Small intestine (tissue), 7 donors: ENCODE results near the gene RAB2B. TPM values are rescaled to one million over a fixed set of nuclear protein-coding genes. Genes with fewer than 3 reads are reported as not detected.
"Not testable (repeated sequence)": the region's sequence is repeated elsewhere in the genome, so short reads cannot be mapped to it uniquely, and the experiment has no call there.

Experiments used
- DNase-seq, 2 donors: peaks; one replicate each; pipeline versions ENCODE4 v3.0.0 to v3.0.0-alpha.2; 2013
- FAIRE-seq: peaks from 2 replicates; lab custom pipeline; 2012; peaks lifted over from hg19 to GRCh38; lab: Jason Lieb, UNC
- H3K27ac ChIP-seq, 3 donors: one replicate each; pipeline ENCODE4 v1.5.1; 2013; ENCODE audit warnings: low read length in 2 of 3, mild to moderate bottlenecking in 2 of 3, control low read depth in 1 of 3, inconsistent platforms in 1 of 3, low read depth in 1 of 3, moderate library complexity in 1 of 3
- H3K27me3 ChIP-seq, 3 donors: one replicate each; pipeline ENCODE4 v1.6.1; 2013; ENCODE audit warnings: low read length in 3 of 3, inconsistent platforms in 1 of 3; ENCODE audit not compliant: control insufficient read depth in 3 of 3, insufficient read depth in 3 of 3
- H3K36me3 ChIP-seq, 3 donors: one replicate each; pipeline ENCODE4 v1.6.1; 2013; ENCODE audit warnings: low read length in 3 of 3, inconsistent platforms in 1 of 3, low read depth in 1 of 3, mild to moderate bottlenecking in 1 of 3, moderate library complexity in 1 of 3; ENCODE audit not compliant: control insufficient read depth in 3 of 3, insufficient read depth in 2 of 3
- H3K4me1 ChIP-seq, 3 donors: one replicate each; pipeline ENCODE4 v1.6.1; 2013; ENCODE audit warnings: low read length in 2 of 3, inconsistent platforms in 1 of 3, low read depth in 1 of 3, mild to moderate bottlenecking in 1 of 3, moderate library complexity in 1 of 3; ENCODE audit not compliant: control insufficient read depth in 3 of 3, insufficient read depth in 2 of 3
- H3K4me3 ChIP-seq, 3 donors: one replicate each; pipeline ENCODE4 v1.5.1; 2013; ENCODE audit warnings: low read length in 3 of 3, control low read depth in 1 of 3, inconsistent platforms in 1 of 3, low read depth in 1 of 3, mild to moderate bottlenecking in 1 of 3, moderate library complexity in 1 of 3
- H3K9me3 ChIP-seq, 2 donors: one replicate each; pipeline ENCODE4 v1.6.1; 2013; ENCODE audit warnings: low read depth in 1 of 2, low read length in 1 of 2; ENCODE audit not compliant: control insufficient read depth in 2 of 2, insufficient read depth in 1 of 2
- WGBS, 3 donors: extraction: QIAGEN DNeasy Blood & Tissue Kit; methylation state at CpG; one replicate each; pipeline ENCODE4 v1.1.7; 2013; 5-methylcytosine and 5-hydroxymethylcytosine counted together
- polyA plus RNA-seq, 4 donors: library from polyadenylated mRNA; stranded (reverse) in 3 of 4; unstranded in 1 of 4; fragments of 200-250 nt in 3 of 4; fragments of 120-200 nt in 1 of 4; gene quantifications; one replicate each; pipeline versions ENCODE4 v1.2.1 to v1.2.3, GENCODE V29; 2013
- donor health status: healthy with polysubstance abuse.
- donor health status: control.
- donor health status: control.
- donor health status: Bipolar disorder and iron deficiency.
- donor health status: healthy.

The RAB2B gene
- polyA plus RNA-seq, 4 donors: 7.4 to 24.9 (median 8.0) TPM

DNA sequence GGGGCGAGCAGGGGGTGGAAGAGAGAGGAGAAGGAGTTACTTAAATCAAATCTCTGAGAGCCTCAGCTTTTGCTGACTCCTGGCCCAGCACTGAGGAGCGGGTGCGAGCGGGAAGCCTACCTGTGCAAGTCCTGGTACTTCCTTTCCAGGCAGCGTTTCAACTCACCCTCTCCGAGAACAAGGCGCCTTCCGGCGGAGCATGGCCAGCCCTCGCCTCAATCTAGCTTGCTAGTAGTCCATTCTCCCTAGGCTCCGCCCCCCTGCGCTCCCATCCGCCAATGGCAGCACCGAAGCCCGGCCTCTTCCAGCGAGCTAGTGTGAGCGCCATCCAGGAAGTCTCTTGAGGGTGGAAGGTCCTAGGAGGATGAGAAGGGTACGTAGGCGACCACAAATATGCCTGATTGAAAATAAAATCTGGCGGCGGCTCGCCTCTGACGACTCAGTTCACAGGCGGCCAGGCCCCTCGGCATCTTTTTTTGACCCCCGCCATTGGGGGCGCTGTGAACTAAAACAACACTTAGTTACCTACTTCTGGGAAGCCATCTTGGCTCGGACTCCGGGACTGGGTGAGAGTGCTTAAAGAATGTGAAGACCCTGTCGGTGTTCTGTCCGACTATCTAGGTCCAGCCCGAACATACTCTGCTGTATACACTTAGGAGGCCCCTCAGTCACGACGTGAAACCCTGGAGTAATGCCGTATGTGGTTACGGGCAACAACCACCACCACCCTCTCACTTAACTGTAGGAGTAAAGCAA is 20.7 kb downstream of the RAB2B start, which contains the start of gene CHD8:
CHD8 (minus strand) TSS at position 212 of the 756 bp plus-strand sequence. CDS start 24,480 bp downstream, outside the sequence.
- Histone ChIP-seq H3K36me3 (peaks cover 0 to 20% (median 4%) of the 10 kb centered on the region in 3 donors), H3K9me3 (no peaks in the 10 kb centered on the region), H3K4me3 (peak within 1 kb of the TSS; percentile 55 to 97 (median 85)), H3K27ac (peak within 1 kb of the TSS; percentile 94 to 98 (median 94)), H3K27me3 (no peaks in the 10 kb centered on the region), H3K4me1 (peaks cover 0 to 5% (median 3%) of the 10 kb centered on the region in 3 donors)
- DNase-seq (peak; percentile 99 to 100), FAIRE-seq (no peak)
- WGBS, 3 donors: 0 to 1% (median 1%) methylated on average over 36 of the region's 36 CpGs

DNA sequence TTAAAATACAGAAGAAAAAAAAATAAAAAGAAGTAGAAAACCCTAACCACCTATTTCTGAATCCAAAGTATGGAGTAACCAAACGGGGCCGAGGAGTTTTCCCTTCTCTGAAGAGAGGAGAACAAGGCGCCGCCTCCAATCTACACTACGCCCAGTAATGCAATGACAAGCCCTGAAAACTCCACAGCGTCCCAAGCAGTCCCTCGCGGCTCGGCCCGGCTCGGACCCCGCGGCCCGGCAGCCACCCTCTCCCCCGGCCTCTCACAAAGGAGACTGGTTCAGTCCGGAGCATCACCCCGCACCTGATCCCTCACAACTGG is 21.2 kb downstream of the RAB2B start:
- Histone ChIP-seq H3K9me3 (no peaks in the 10 kb centered on the region), H3K27me3 (no peaks in the 10 kb centered on the region), H3K27ac (peak overlapping the region; percentile 77 to 98 (median 89)), H3K4me1 (peaks cover 0 to 5% (median 3%) of the 10 kb centered on the region in 3 donors), H3K36me3 (peaks cover 0 to 14% (median 0%) of the 10 kb centered on the region in 3 donors), H3K4me3 (peak overlapping the region; percentile 53 to 97 (median 85))
- DNase-seq (no peak), FAIRE-seq (no peak)
- WGBS, 3 donors: 0 to 1% (median 0%) methylated on average over 17 of the region's 17 CpGs

DNA sequence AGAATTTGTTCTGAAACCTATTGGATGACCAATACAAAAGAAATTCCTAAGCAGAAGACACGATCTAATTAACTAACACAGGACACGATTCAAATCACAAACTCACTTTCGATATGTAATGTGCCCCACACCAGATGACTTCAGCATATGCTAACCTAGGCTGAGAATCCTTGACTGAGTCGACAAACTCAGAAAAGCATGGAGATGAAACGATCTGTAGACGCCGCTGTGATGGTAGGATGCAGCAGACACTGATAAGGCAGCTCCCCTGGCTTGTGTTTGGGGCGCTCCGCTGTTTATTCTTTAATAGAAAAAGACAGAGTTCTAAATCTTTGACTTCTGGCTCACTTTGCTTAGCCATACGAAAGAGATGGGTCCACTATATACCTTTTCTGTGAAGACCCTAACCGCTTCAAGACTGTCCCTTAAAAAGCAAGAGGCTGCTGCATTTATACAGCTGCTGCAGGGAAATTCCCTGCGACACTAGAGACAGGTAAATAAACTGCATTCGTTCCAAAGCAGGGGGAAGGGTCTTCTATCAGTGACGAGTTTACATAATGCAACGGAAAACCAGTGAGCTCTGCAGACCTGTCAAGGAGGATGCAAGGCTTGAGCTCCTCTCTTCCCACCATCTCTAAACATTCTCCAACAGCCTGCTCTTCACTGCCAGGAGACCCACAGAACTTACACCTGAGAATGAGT is 21.8 kb downstream of the RAB2B start:
- peak overlapping the region; percentile 53 to 97 (median 85) for H3K4me3 ChIP-seq
- no peaks in the 10 kb centered on the region for H3K9me3 ChIP-seq
- peaks cover 0 to 13% (median 0%) of the 10 kb centered on the region in 3 donors for H3K36me3 ChIP-seq
- H3K4me1 ChIP-seq: peaks cover 0 to 5% (median 3%) of the 10 kb centered on the region in 3 donors
- 3 to 22% (median 9%) methylated on average over 15 of the region's 15 CpGs for WGBS, 3 donors
- no peaks in the 10 kb centered on the region for H3K27me3 ChIP-seq
- peak; percentile 11 to 41 for DNase-seq
- H3K27ac ChIP-seq: peak overlapping the region; percentile 77 to 98 (median 89)
- no peak for FAIRE-seq

DNA sequence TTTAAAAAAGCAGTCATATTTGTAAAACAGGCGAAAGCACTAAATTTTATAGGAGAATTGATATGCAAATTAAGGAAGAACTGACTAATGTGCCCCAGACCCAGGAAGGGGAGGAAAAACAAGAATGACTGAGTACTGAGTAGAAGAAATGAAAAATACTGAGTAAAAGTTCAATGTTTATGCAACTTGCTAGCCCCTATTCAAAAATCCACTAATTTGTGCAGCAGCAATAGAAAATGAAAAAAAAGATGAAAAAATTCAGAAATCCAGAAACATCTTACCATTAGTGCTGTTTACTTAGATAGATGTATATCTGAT is 26.9 kb downstream of the RAB2B start:
- H3K36me3 ChIP-seq: peaks cover 0 to 17% (median 0%) of the 10 kb centered on the region in 3 donors
- WGBS, 3 donors: 76 to 91% (median 86%) methylated on average over 1 of the region's 1 CpG
- DNase-seq (no peak), FAIRE-seq (no peak)
- H3K4me1 ChIP-seq: peaks cover 0 to 3% (median 1%) of the 10 kb centered on the region in 3 donors
- H3K9me3 ChIP-seq: no peaks in the 10 kb centered on the region
- H3K4me3 ChIP-seq: no peak overlapping the region
- no peaks in the 10 kb centered on the region for H3K27me3 ChIP-seq
- no peak overlapping the region for H3K27ac ChIP-seq

DNA sequence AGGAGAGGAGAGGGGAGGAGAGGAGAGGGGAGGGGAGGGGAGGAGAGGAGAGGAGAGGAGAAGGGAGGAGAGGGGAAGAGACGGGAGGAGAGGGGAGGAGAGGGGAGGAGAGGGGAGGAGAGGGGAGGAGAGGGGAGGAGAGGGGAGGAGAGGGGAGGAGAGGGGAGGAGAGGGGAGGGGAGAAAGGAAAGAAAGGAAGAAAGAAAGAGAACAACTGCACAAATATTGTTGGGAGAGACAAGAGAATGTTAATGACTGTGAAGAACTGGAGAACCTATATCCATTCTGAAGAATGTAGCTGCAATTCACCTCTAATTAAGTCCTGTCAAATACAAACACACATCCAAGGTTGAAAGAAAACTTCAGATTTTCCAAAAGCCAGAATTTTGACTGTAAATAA is 34.1 kb downstream of the RAB2B start:
- DNase-seq, H3K4me1 ChIP-seq, FAIRE-seq, H3K27ac ChIP-seq, H3K4me3 ChIP-seq, H3K9me3 ChIP-seq, H3K27me3 ChIP-seq, H3K36me3 ChIP-seq: not testable (repeated sequence)
- 79 to 85% (median 80%) methylated on average over 1 of the region's 1 CpG for WGBS, 3 donors

DNA sequence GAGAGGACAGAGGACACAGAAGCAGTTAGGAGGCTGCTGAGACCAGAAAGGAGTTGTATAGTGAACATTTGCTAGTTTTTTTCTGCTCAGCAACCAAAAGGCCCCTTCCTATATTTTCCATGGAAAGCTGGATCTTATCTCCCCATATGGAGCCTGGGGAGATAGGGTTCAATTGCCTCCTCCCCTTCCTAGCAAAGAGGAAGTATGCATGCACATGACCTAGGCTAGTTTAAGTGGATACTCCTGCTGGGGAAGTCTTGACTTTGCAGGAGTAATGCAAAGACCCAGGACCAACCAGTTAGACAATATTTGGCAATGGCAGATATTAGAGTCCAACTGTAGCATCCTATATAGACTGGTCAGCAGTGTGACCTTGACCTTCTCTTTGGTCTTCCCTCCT is 35.9 kb downstream of the RAB2B start:
- Histone ChIP-seq H3K36me3 (peaks cover 0 to 2% (median 0%) of the 10 kb centered on the region in 3 donors), H3K27ac (no peak overlapping the region), H3K4me3 (no peak overlapping the region), H3K27me3 (no peaks in the 10 kb centered on the region), H3K4me1 (peaks cover 0 to 5% (median under 1%) of the 10 kb centered on the region in 3 donors), H3K9me3 (no peaks in the 10 kb centered on the region)
- no peak for DNase-seq
- FAIRE-seq: no peak

DNA sequence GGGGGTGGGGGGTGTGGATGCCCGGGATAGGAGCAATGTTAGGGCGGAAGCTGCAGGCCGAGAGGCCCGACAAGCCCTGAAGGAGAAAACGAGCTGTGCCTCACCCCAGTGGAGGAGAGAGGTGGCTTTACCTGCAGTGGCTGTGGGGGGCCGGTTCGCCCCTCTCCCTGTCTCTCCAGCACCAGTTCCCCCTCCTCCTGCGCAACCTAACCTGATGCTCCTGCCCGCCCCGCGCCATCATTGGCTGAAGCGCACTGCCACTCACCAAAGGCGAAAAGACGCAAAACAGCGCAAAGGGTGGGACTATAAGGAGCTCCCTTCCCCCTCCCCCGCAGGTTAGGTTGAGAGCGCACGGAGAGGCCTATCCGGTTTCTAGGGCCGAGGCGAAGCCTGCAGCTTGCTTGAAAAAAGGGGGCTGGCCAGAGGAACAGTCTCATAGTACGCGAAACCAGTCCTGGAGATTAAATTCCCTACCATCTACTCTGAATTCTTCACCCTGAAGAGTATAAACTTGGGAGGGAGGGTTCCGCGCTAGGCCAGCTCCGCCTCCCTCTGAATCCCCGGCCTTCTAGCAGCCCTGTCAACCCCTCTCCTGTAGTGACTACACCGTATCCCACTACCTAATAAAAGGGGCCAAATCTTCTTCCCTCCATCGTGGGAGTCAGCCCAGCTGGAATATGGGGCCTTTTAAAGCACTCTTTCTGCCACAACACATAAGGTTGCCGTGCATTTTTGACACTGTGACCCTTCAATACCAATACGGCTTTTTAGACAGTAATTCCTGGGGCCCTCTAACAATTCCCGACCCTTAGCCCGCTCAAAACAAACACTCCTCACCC is 39.5 kb downstream of the RAB2B start:
- Histone ChIP-seq H3K27me3 (no peaks in the 10 kb centered on the region), H3K27ac (peak overlapping the region; percentile 76 to 95 (median 80)), H3K9me3 (no peaks in the 10 kb centered on the region), H3K4me3 (peak overlapping the region; percentile 69 to 98 (median 69)), H3K36me3 (no peaks in the 10 kb centered on the region), H3K4me1 (peaks cover 3 to 8% (median 4%) of the 10 kb centered on the region in 3 donors)
- DNase-seq (peak; percentile 99 to 100), FAIRE-seq (no peak)
- 4 to 5% (median 5%) methylated on average over 33 of the region's 33 CpGs for WGBS, 3 donors

DNA sequence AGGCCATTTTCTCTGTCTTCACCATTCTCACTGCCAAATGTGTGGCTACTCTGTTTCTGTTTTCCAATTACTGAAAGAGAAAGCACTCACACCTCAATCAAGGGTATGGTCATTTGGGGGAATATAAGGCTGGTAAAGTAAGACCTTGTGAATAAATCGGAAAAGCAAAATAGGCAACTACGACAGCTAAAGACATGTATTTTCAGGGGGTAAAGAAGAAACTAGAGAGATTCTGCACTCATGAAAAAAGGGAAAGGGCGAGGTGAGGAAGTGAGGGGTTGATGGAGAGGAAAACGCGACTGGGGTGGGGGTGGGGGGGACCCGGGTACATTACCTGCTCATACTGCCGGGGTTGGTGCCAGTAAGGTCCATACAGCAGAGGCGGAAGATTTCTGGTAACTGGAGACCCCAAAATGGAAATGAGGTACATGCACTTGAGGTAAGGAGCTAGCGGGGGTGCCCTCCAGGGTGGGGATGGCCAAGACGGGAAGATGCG is 40.1 kb downstream of the RAB2B start:
- Histone ChIP-seq H3K9me3 (no peaks in the 10 kb centered on the region), H3K4me3 (peak overlapping the region; percentile 69 to 98 (median 69)), H3K27ac (peak overlapping the region in 2 of 3 donors; percentile 76 to 95), H3K36me3 (no peaks in the 10 kb centered on the region), H3K4me1 (peaks cover 3 to 8% (median 4%) of the 10 kb centered on the region in 3 donors), H3K27me3 (no peaks in the 10 kb centered on the region)
- WGBS, 3 donors: 0 to 1% (median 1%) methylated on average over 11 of the region's 11 CpGs
- no peak for FAIRE-seq
- DNase-seq: peak in 1 of 2 donors; percentile 2
